Measurements from ENCODE around the gene C1QL2. TPM values are rescaled to one million over a fixed set of nuclear protein-coding genes. Genes with fewer than 3 reads are reported as not detected.

The C1QL2 gene
- total and polyA plus RNA-seq, 8 donors = 0.07 to 0.15 (median 0.09) TPM; not detected in 5

Other genes with a start within 250 kb of the C1QL2 start
- 1 to 10 TPM in 3 of 6 donors, under 1 TPM in 2, not detected in 1; 0.08 to 3.6 (median 1.2) TPM for gene MARCO, start 216.6 kb downstream of the C1QL2 start, total RNA-seq
- under 1 TPM; 0.19 to 0.80 TPM for gene MARCO, start 216.6 kb downstream of the C1QL2 start, polyA plus RNA-seq
- gene STEAP3, start 65.1 kb upstream of the C1QL2 start, total RNA-seq = 10 to 100 TPM; 15.4 to 28.2 (median 20.9) TPM
- 1 to 10 TPM; 6.6 to 9.8 TPM for gene STEAP3, start 65.1 kb upstream of the C1QL2 start, polyA plus RNA-seq
- gene C2orf76, start 208.1 kb upstream of the C1QL2 start, total RNA-seq = 1 to 10 TPM; 3.8 to 6.1 (median 5.1) TPM
- gene C2orf76, start 208.1 kb upstream of the C1QL2 start, polyA plus RNA-seq = 10 to 100 TPM; 11.5 to 12.0 TPM
- 10 to 100 TPM; 20.6 to 58.8 (median 27.5) TPM for gene DBI, start 208.2 kb upstream of the C1QL2 start, total RNA-seq
- gene DBI, start 208.2 kb upstream of the C1QL2 start, polyA plus RNA-seq = 100 to 1,000 TPM; 126 to 200 TPM